CD4-positive, CD25-positive, alpha-beta regulatory T cell (primary cell): ENCODE results near the gene COL5A2. TPM values are rescaled to one million over a fixed set of nuclear protein-coding genes. Genes with fewer than 3 reads are reported as not detected.
A peak's percentile ranks its signal among the peaks of the same experiment; 100 is the strongest.

Source experiments
- ATAC-seq, 2 donors: fragments of 150-1000 bp; cut with Tn5 transposase; one replicate each; pipeline ENCODE4 v1.10.0; 2021; ENCODE audit warnings: low read depth in 2 of 2, moderate number of reproducible peaks in 2 of 2, moderate library complexity in 1 of 2
- DNase-seq, 3 donors: peaks; one replicate each; pipeline versions ENCODE4 v3.0.0 to v3.0.0-alpha.2; 2012 to 2022; ENCODE audit warnings: mixed read lengths in 1 of 3
- H3K27ac ChIP-seq: one replicate; pipeline ENCODE4 v1.7.0; 2013; ENCODE audit warnings: mild to moderate bottlenecking, low read length; ENCODE audit not compliant: insufficient read depth, poor library complexity, severe bottlenecking
- H3K27me3 ChIP-seq: one replicate; pipeline ENCODE4 v1.7.0; 2013; ENCODE audit warnings: low read length; ENCODE audit not compliant: control insufficient read depth, insufficient read depth
- H3K36me3 ChIP-seq: one replicate; pipeline ENCODE4 v1.7.0; 2013; ENCODE audit warnings: mild to moderate bottlenecking, low read length, moderate library complexity; ENCODE audit not compliant: control insufficient read depth, insufficient read depth
- H3K4me1 ChIP-seq: 2 replicates; pipeline ENCODE4 v1.7.0; 2013; ENCODE audit warnings: mild to moderate bottlenecking, low read length; ENCODE audit not compliant: insufficient read depth, control insufficient read depth, poor library complexity, severe bottlenecking
- H3K4me3 ChIP-seq: one replicate; pipeline ENCODE4 v1.7.0; 2013; ENCODE audit warnings: low read depth, mild to moderate bottlenecking, low read length, moderate library complexity
- H3K9me3 ChIP-seq, 2 experiments: 1 replicate in 1 of 2; 2 replicates in 1 of 2; pipeline ENCODE4 v1.7.0; 2013; ENCODE audit warnings: low read length in 2 of 2, mild to moderate bottlenecking in 1 of 2, moderate library complexity in 1 of 2; ENCODE audit not compliant: control insufficient read depth in 2 of 2
- H3K27ac Mint-ChIP-seq, 3 donors: one replicate each; pipeline ENCODE4 v1.8.0; 2020 to 2022; ENCODE audit warnings: mild to moderate bottlenecking in 3 of 3, mixed read lengths in 3 of 3, moderate library complexity in 2 of 3
- H3K27me3 Mint-ChIP-seq: one replicate; pipeline ENCODE4 v1.8.0; 2022; ENCODE audit warnings: mild to moderate bottlenecking, mixed read lengths
- H3K36me3 Mint-ChIP-seq: one replicate; pipeline ENCODE4 v1.8.0; 2020; ENCODE audit warnings: mixed read lengths
- H3K4me1 Mint-ChIP-seq, 4 donors: one replicate each; pipeline ENCODE4 v1.8.0; 2020 to 2022; ENCODE audit warnings: mixed read lengths in 4 of 4, mild to moderate bottlenecking in 1 of 4
- H3K4me3 Mint-ChIP-seq, 4 donors: one replicate each; pipeline ENCODE4 v1.8.0; 2020 to 2022; ENCODE audit warnings: mild to moderate bottlenecking in 4 of 4, mixed read lengths in 4 of 4, moderate library complexity in 3 of 4
- H3K9me3 Mint-ChIP-seq, 7 donors: one replicate each; pipeline ENCODE4 v1.8.0; 2020 to 2022; ENCODE audit warnings: mixed read lengths in 7 of 7, mild to moderate bottlenecking in 3 of 7, moderate library complexity in 2 of 7
- polyA plus RNA-seq, 4 donors: library from polyadenylated mRNA; unstranded; fragments of 300-500 nt; fragmentation: Illumina TruSeq; gene quantifications; one replicate each; pipeline ENCODE4 v1.2.3, GENCODE V29; 2021
- total RNA-seq: library from RNA; stranded (reverse); gene quantifications from one replicate; pipeline ENCODE4 v1.2.3, GENCODE V29; 2022

COL5A2 gene
- total and polyA plus RNA-seq, 5 donors from 2014 or later: 0.15 to 0.25 (median 0.22) TPM; not detected in 2

- Histone ChIP-seq H3K27ac (no peak overlapping the region), H3K4me1 (no peaks in the 10 kb centered on the region), H3K27me3 (no peaks in the 10 kb centered on the region), H3K36me3 (no peaks in the 10 kb centered on the region), H3K4me3 (no peak overlapping the region), H3K9me3 (no peaks in the 10 kb centered on the region)
- Mint-ChIP-seq H3K9me3 (peaks cover 0 to 7% (median 3%) of the 10 kb centered on the region in 7 donors), H3K36me3 (no peaks in the 10 kb centered on the region), H3K27me3 (no peaks in the 10 kb centered on the region), H3K4me3 (no peak overlapping the region), H3K27ac (no peak overlapping the region), H3K4me1 (no peaks in the 10 kb centered on the region)
- DNase-seq (no peak), ATAC-seq (no peak)
Observed at GRCh38 chr2:189192766-189193165, 13.2 kb upstream of the COL5A2 start.

GRCh38 chr2:189191766-189192165 lies 12.2 kb upstream of the COL5A2 start:
- Mint-ChIP-seq H3K27ac (peak overlapping the region in 1 of 3 donors; percentile 7), H3K4me1 (no peaks in the 10 kb centered on the region), H3K27me3 (no peaks in the 10 kb centered on the region), H3K36me3 (no peaks in the 10 kb centered on the region), H3K9me3 (peaks cover 0 to 6% (median 3%) of the 10 kb centered on the region in 7 donors), H3K4me3 (no peak overlapping the region)
- Histone ChIP-seq H3K4me1 (no peaks in the 10 kb centered on the region), H3K27me3 (no peaks in the 10 kb centered on the region), H3K27ac (no peak overlapping the region), H3K36me3 (no peaks in the 10 kb centered on the region), H3K4me3 (no peak overlapping the region), H3K9me3 (no peaks in the 10 kb centered on the region)
- ATAC-seq: no peak
- DNase-seq: no peak

- Mint-ChIP-seq H3K4me1 (no peaks in the 10 kb centered on the region), H3K27ac (no peak overlapping the region), H3K27me3 (no peaks in the 10 kb centered on the region), H3K9me3 (peaks cover 0 to 5% (median 2%) of the 10 kb centered on the region in 7 donors), H3K4me3 (no peak overlapping the region), H3K36me3 (no peaks in the 10 kb centered on the region)
- Histone ChIP-seq H3K36me3 (no peaks in the 10 kb centered on the region), H3K4me3 (no peak overlapping the region), H3K9me3 (no peaks in the 10 kb centered on the region), H3K4me1 (no peaks in the 10 kb centered on the region), H3K27ac (no peak overlapping the region), H3K27me3 (no peaks in the 10 kb centered on the region)
- no peak for DNase-seq
- no peak for ATAC-seq
Observed at GRCh38 chr2:189190685-189191084, 11.1 kb upstream of the COL5A2 start.

GRCh38 chr2:189188115-189188805 lies 8.7 kb upstream of the COL5A2 start:
- H3K27me3 Mint-ChIP-seq: no peaks in the 10 kb centered on the region
- H3K36me3 Mint-ChIP-seq: no peaks in the 10 kb centered on the region
- no peaks in the 10 kb centered on the region for H3K27me3 ChIP-seq
- peaks cover 0 to 2% (median 0%) of the 10 kb centered on the region in 7 donors for H3K9me3 Mint-ChIP-seq
- H3K4me3 ChIP-seq: no peak overlapping the region
- H3K4me1 Mint-ChIP-seq: no peaks in the 10 kb centered on the region
- ATAC-seq (no peak), DNase-seq (no peak)
- H3K4me3 Mint-ChIP-seq: no peak overlapping the region
- no peaks in the 10 kb centered on the region for H3K36me3 ChIP-seq
- H3K9me3 ChIP-seq: no peaks in the 10 kb centered on the region
- no peak overlapping the region for H3K27ac Mint-ChIP-seq
- H3K27ac ChIP-seq: no peak overlapping the region
- no peaks in the 10 kb centered on the region for H3K4me1 ChIP-seq

- Mint-ChIP-seq H3K36me3 (no peaks in the 10 kb centered on the region), H3K27me3 (no peaks in the 10 kb centered on the region), H3K27ac (peak overlapping the region in 2 of 3 donors; percentile 3 to 4), H3K4me1 (peaks cover 0 to 13% (median 6%) of the 10 kb centered on the region in 4 donors), H3K9me3 (peaks cover 0 to 8% (median 0%) of the 10 kb centered on the region in 7 donors), H3K4me3 (no peak overlapping the region)
- Histone ChIP-seq H3K27me3 (peaks cover 1% of the 10 kb centered on the region), H3K36me3 (no peaks in the 10 kb centered on the region), H3K4me1 (no peaks in the 10 kb centered on the region), H3K9me3 (no peaks in the 10 kb centered on the region), H3K27ac (no peak overlapping the region), H3K4me3 (no peak overlapping the region)
- ATAC-seq: no peak
- DNase-seq: no peak
Observed at GRCh38 chr2:189183170-189183569, 3.6 kb upstream of the COL5A2 start.

GRCh38 chr2:189181706-189182105 lies 2.1 kb upstream of the COL5A2 start:
- no peaks in the 10 kb centered on the region for H3K4me1 ChIP-seq
- Mint-ChIP-seq H3K36me3 (no peaks in the 10 kb centered on the region), H3K9me3 (peaks cover 0 to 8% (median 0%) of the 10 kb centered on the region in 7 donors), H3K27me3 (no peaks in the 10 kb centered on the region), H3K27ac (no peak overlapping the region), H3K4me3 (no peak overlapping the region), H3K4me1 (peaks cover 0 to 13% (median 6%) of the 10 kb centered on the region in 4 donors)
- no peak overlapping the region for H3K27ac ChIP-seq
- ATAC-seq (no peak), DNase-seq (no peak)
- no peak overlapping the region for H3K4me3 ChIP-seq
- H3K9me3 ChIP-seq: no peaks in the 10 kb centered on the region
- peaks cover 1% of the 10 kb centered on the region for H3K27me3 ChIP-seq
- H3K36me3 ChIP-seq: no peaks in the 10 kb centered on the region

GRCh38 chr2:189178726-189179569 lies 613 bp downstream of the COL5A2 start:
- no peak overlapping the region for H3K27ac Mint-ChIP-seq
- peaks cover 0 to 13% (median 6%) of the 10 kb centered on the region in 4 donors for H3K4me1 Mint-ChIP-seq
- H3K36me3 Mint-ChIP-seq: no peaks in the 10 kb centered on the region
- H3K4me3 ChIP-seq: no peak overlapping the region
- ATAC-seq (no peak), DNase-seq (no peak)
- H3K27ac ChIP-seq: no peak overlapping the region
- H3K27me3 ChIP-seq: peaks cover 1% of the 10 kb centered on the region
- no peaks in the 10 kb centered on the region for H3K36me3 ChIP-seq
- H3K27me3 Mint-ChIP-seq: no peaks in the 10 kb centered on the region
- no peaks in the 10 kb centered on the region for H3K9me3 ChIP-seq
- H3K4me3 Mint-ChIP-seq: peak overlapping the region in 2 of 4 donors; percentile 2 to 8
- H3K9me3 Mint-ChIP-seq: peaks cover 0 to 8% (median 0%) of the 10 kb centered on the region in 7 donors
- no peaks in the 10 kb centered on the region for H3K4me1 ChIP-seq
